Heart left ventricle (tissue), 13 donors: ENCODE measurements around the gene PPM1M.

ENCODE experiments used
- CTCF ChIP-seq, 12 donors: fragments of 200-600 bp; sonication (generic) in 4 of 12; IDR thresholded peaks; one replicate each; pipeline versions ENCODE4 v1.5.0 to v1.8.0; 2018 to 2022; ENCODE audit warnings: antibody characterized with exemption in 12 of 12, mild to moderate bottlenecking in 5 of 12
- POLR2A ChIP-seq, 2 donors: fragments of 450-650 bp; IDR thresholded peaks; one replicate each; pipeline ENCODE4 v1.6.1; 2017; ENCODE audit warnings: antibody characterized with exemption in 2 of 2, mild to moderate bottlenecking in 2 of 2, moderate library complexity in 2 of 2
- donor health status: ischemic (EF 13 %, LVEDD 7.1; RV severe dilation, severe dysfunction).
- donor health status: DM: no; HTN: yes; CAD: no.
- donor health status: DM: no; HTN: no; CAD: no.
- donor health status: ischemic (EF 25% LVEDD 6.9; RV normal size, moderate dysfunction).
- donor health status: ischemic (EF 25% LVEDD 5.7; RV mildly dilated, moderate dysfunction).
- donor health status: ischemic (EF 35%, LVEDD 5.7; RV mildly dilated, moderate dysfunction).
- donor health status: nonischemic (EF 11% LVEDD 7.7; RV severe dilation, severe dysfunction).
- donor health status: DM: yes; HTN: yes; CAD: no.
- donor health status: PGD.
- donor health status: ischemic (EF 29% LVEDD 5.4; RV normal size, mild dysfunction).
- donor health status: nonischemic (EF 23%, LVEDD 6.1; RV moderate dilation, normal function).

GRCh38 chr3:52213901-52214300, 31.7 kb upstream of the PPM1M start:
- no peak for TF ChIP-seq CTCF (IDR thresholded peaks at IDR 0.05)
- TF ChIP-seq POLR2A (IDR thresholded peaks at IDR 0.05), result no peak
